Subcutaneous adipose tissue (tissue), 4 donors: ENCODE results near the gene NAALADL2. TPM values are rescaled to one million over a fixed set of nuclear protein-coding genes. Genes with fewer than 3 reads are reported as not detected.

Source experiments
- CTCF ChIP-seq: fragments of 450-650 bp; IDR thresholded peaks from one replicate; pipeline ENCODE4 v1.5.1; 2016; ENCODE audit warnings: low read depth, mild to moderate bottlenecking, control low read depth, antibody characterized with exemption, moderate library complexity
- total RNA-seq, 4 donors: library from RNA; depleted of rRNA; stranded (reverse); fragments of >200 nt; gene quantifications; one replicate each; pipeline ENCODE4 v1.1.0, GENCODE V29; 2016

NAALADL2 gene
- total RNA-seq, 4 donors from 2014 or later, result 9.4 to 18.1 (median 11.8) TPM

GRCh38 chr3:175105066-175105465 is 245.9 kb downstream of the NAALADL2 start:
- no peak for TF ChIP-seq CTCF

GRCh38 chr3:175107231-175107630 is 248.1 kb downstream of the NAALADL2 start:
- TF ChIP-seq CTCF, result no peak

- no peak for TF ChIP-seq CTCF
Observed at GRCh38 chr3:175107995-175108394, 248.9 kb downstream of the NAALADL2 start.

GRCh38 chr3:175108613-175109151 is 249.5 kb downstream of the NAALADL2 start:
- TF ChIP-seq CTCF, result no peak

GRCh38 chr3:175111036-175111435 is 251.9 kb downstream of the NAALADL2 start:
- no peak for TF ChIP-seq CTCF

DNA sequence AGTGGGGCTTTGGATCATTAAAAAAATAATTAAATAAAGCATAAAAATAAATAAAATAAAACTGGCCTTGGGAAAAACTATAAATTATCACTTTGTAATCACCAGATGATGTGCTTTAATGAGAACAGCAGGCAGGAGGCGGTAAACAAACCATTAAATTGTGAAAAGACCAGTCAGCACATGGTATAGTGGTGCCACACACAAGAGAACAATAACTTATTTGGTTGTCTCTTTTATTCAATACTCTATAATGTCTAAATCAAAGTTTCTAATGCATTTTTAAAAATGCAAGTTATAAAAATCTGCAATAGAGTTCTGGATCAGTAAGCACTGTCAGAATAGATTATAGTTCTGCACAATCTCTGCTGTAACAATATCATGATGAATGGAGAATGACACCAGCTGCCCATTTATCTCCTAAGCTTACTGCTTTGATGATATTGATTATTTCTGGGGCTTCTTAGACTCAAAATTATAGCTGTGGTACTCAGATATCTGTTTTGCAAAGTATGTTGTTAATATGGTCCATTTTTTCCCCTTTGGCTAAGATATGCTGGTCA is 259.3 kb downstream of the NAALADL2 start:
- no peak for TF ChIP-seq CTCF

DNA sequence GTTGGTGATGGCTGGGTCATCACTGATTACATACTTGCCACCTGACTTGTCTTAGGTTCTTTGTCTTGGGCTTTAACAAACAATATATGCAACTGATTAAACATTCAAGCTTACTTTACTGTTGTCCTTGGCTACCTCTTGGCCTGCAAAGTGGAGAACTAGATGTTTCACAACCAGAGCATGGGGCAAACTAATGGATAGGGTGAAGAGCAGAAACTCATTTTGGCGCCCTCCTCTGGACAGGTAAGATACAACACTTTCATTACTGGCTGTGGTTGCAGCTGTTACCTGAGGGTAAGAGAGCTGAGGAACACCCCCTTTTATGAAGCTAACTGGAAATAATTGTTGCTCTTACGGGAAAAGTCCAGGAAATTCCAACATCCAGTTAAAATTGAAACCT is 262.1 kb downstream of the NAALADL2 start:
- TF ChIP-seq CTCF, result no peak
